ENCODE data around the gene INCA1.
"Not testable (repeated sequence)": the region's sequence is repeated elsewhere in the genome, so short reads cannot be mapped to it uniquely, and the experiment has no call there.

Gene INCA1

GRCh38 chr17:5034063-5034462 lies 36.7 kb upstream of the INCA1 start:
- Histone ChIP-seq H3K9me3 (ENCODE audit: insufficient read depth, low read length) (no peaks in the 10 kb centered on the region), H3K4me3 (ENCODE audit: insufficient read length, low read depth) (no peak overlapping the region), H3K9ac (ENCODE audit: insufficient read length, low read depth) (no peak overlapping the region), H3K4me1 (ENCODE audit: insufficient read depth, insufficient read length) (peaks cover 2% of the 10 kb centered on the region), H3K36me3 (ENCODE audit: insufficient read depth, insufficient read length, low read length) (no peaks in the 10 kb centered on the region), H3K27me3 (ENCODE audit: insufficient read depth, insufficient read length) (no peaks in the 10 kb centered on the region)
- no peak for DNase-seq (ENCODE audit: low read depth, low spot score)
- TF ChIP-seq ZNF274 (IDR thresholded peaks at IDR 0.05; ENCODE audit: low read depth, low read length) (no peak), SUZ12 (IDR thresholded peaks at IDR 0.05; ENCODE audit: extremely low read depth, insufficient read depth, insufficient read length) (no peak), YY1 (IDR thresholded peaks at IDR 0.05; ENCODE audit: insufficient read depth, insufficient read length) (no peak)

GRCh38 chr17:5033352-5034015 lies 36.2 kb upstream of the INCA1 start:
- Histone ChIP-seq H3K36me3 (ENCODE audit: insufficient read depth, insufficient read length, low read length) (no peaks in the 10 kb centered on the region), H3K4me1 (ENCODE audit: insufficient read depth, insufficient read length) (peaks cover 2% of the 10 kb centered on the region), H3K9me3 (ENCODE audit: insufficient read depth, low read length) (no peaks in the 10 kb centered on the region), H3K27me3 (ENCODE audit: insufficient read depth, insufficient read length) (no peaks in the 10 kb centered on the region), H3K4me3 (ENCODE audit: insufficient read length, low read depth) (no peak overlapping the region), H3K9ac (ENCODE audit: insufficient read length, low read depth) (no peak overlapping the region)
- no peak for DNase-seq (ENCODE audit: low read depth, low spot score)
- TF ChIP-seq ZNF274 (IDR thresholded peaks at IDR 0.05; ENCODE audit: low read depth, low read length) (no peak), SUZ12 (IDR thresholded peaks at IDR 0.05; ENCODE audit: extremely low read depth, insufficient read depth, insufficient read length) (no peak), YY1 (IDR thresholded peaks at IDR 0.05; ENCODE audit: insufficient read depth, insufficient read length) (no peak)

GRCh38 chr17:5032865-5033264 lies 35.5 kb upstream of the INCA1 start:
- no peaks in the 10 kb centered on the region for H3K27me3 ChIP-seq (ENCODE audit: insufficient read depth, insufficient read length)
- no peak overlapping the region for H3K9ac ChIP-seq (ENCODE audit: insufficient read length, low read depth)
- DNase-seq (ENCODE audit: low read depth, low spot score) = no peak
- no peaks in the 10 kb centered on the region for H3K9me3 ChIP-seq (ENCODE audit: insufficient read depth, low read length)
- peaks cover 2% of the 10 kb centered on the region for H3K4me1 ChIP-seq (ENCODE audit: insufficient read depth, insufficient read length)
- H3K36me3 ChIP-seq (ENCODE audit: insufficient read depth, insufficient read length, low read length) = no peaks in the 10 kb centered on the region
- TF ChIP-seq SUZ12 (IDR thresholded peaks at IDR 0.05; ENCODE audit: extremely low read depth, insufficient read depth, insufficient read length) = no peak
- no peak for TF ChIP-seq ZNF274 (IDR thresholded peaks at IDR 0.05; ENCODE audit: low read depth, low read length)
- TF ChIP-seq YY1 (IDR thresholded peaks at IDR 0.05; ENCODE audit: insufficient read depth, insufficient read length) = no peak
- no peak overlapping the region for H3K4me3 ChIP-seq (ENCODE audit: insufficient read length, low read depth)

GRCh38 chr17:5031365-5032082 lies 34.2 kb upstream of the INCA1 start:
- TF ChIP-seq ZNF274 (IDR thresholded peaks at IDR 0.05; ENCODE audit: low read depth, low read length) (no peak), SUZ12 (IDR thresholded peaks at IDR 0.05; ENCODE audit: extremely low read depth, insufficient read depth, insufficient read length) (no peak), YY1 (IDR thresholded peaks at IDR 0.05; ENCODE audit: insufficient read depth, insufficient read length) (no peak)
- no peaks in the 10 kb centered on the region for H3K36me3 ChIP-seq (ENCODE audit: insufficient read depth, insufficient read length, low read length)
- H3K9ac ChIP-seq (ENCODE audit: insufficient read length, low read depth) = peak overlapping the region; percentile 70
- H3K4me1 ChIP-seq (ENCODE audit: insufficient read depth, insufficient read length) = peaks cover 2% of the 10 kb centered on the region
- no peak overlapping the region for H3K4me3 ChIP-seq (ENCODE audit: insufficient read length, low read depth)
- DNase-seq (ENCODE audit: low read depth, low spot score) = peak; percentile 55
- H3K27me3 ChIP-seq (ENCODE audit: insufficient read depth, insufficient read length) = no peaks in the 10 kb centered on the region
- H3K9me3 ChIP-seq (ENCODE audit: insufficient read depth, low read length) = no peaks in the 10 kb centered on the region

GRCh38 chr17:5030168-5030567 lies 32.8 kb upstream of the INCA1 start:
- DNase-seq (ENCODE audit: low read depth, low spot score); H3K4me3 ChIP-seq (ENCODE audit: insufficient read length, low read depth); H3K27me3 ChIP-seq (ENCODE audit: insufficient read depth, insufficient read length); H3K4me1 ChIP-seq (ENCODE audit: insufficient read depth, insufficient read length); H3K9ac ChIP-seq (ENCODE audit: insufficient read length, low read depth); H3K36me3 ChIP-seq (ENCODE audit: insufficient read depth, insufficient read length, low read length); H3K9me3 ChIP-seq (ENCODE audit: insufficient read depth, low read length): not testable (repeated sequence)

GRCh38 chr17:5027916-5028315 lies 30.6 kb upstream of the INCA1 start:
- TF ChIP-seq SUZ12 (IDR thresholded peaks at IDR 0.05; ENCODE audit: extremely low read depth, insufficient read depth, insufficient read length) (no peak), ZNF274 (IDR thresholded peaks at IDR 0.05; ENCODE audit: low read depth, low read length) (no peak), YY1 (IDR thresholded peaks at IDR 0.05; ENCODE audit: insufficient read depth, insufficient read length) (no peak)
- Histone ChIP-seq H3K4me3 (ENCODE audit: insufficient read length, low read depth) (no peak overlapping the region), H3K4me1 (ENCODE audit: insufficient read depth, insufficient read length) (no peaks in the 10 kb centered on the region), H3K36me3 (ENCODE audit: insufficient read depth, insufficient read length, low read length) (peaks cover 21% of the 10 kb centered on the region), H3K27me3 (ENCODE audit: insufficient read depth, insufficient read length) (no peaks in the 10 kb centered on the region), H3K9me3 (ENCODE audit: insufficient read depth, low read length) (no peaks in the 10 kb centered on the region), H3K9ac (ENCODE audit: insufficient read length, low read depth) (no peak overlapping the region)
- no peak for DNase-seq (ENCODE audit: low read depth, low spot score)

- no peaks in the 10 kb centered on the region for H3K27me3 ChIP-seq (ENCODE audit: insufficient read depth, insufficient read length)
- no peaks in the 10 kb centered on the region for H3K9me3 ChIP-seq (ENCODE audit: insufficient read depth, low read length)
- no peaks in the 10 kb centered on the region for H3K4me1 ChIP-seq (ENCODE audit: insufficient read depth, insufficient read length)
- no peak for DNase-seq (ENCODE audit: low read depth, low spot score)
- H3K36me3 ChIP-seq (ENCODE audit: insufficient read depth, insufficient read length, low read length) = peaks cover 26% of the 10 kb centered on the region
- TF ChIP-seq YY1 (IDR thresholded peaks at IDR 0.05; ENCODE audit: insufficient read depth, insufficient read length) (no peak), ZNF274 (IDR thresholded peaks at IDR 0.05; ENCODE audit: low read depth, low read length) (no peak), SUZ12 (IDR thresholded peaks at IDR 0.05; ENCODE audit: extremely low read depth, insufficient read depth, insufficient read length) (no peak)
- no peak overlapping the region for H3K9ac ChIP-seq (ENCODE audit: insufficient read length, low read depth)
- H3K4me3 ChIP-seq (ENCODE audit: insufficient read length, low read depth) = no peak overlapping the region
These were observed 30.0 kb upstream of the INCA1 start for GRCh38 chr17:5027299-5027698.
